Embryonic facial prominence (tissue), 1 donor: Measurements from ENCODE around the gene NEIL1.
"Not testable (repeated sequence)": the region's sequence is repeated elsewhere in the genome, so short reads cannot be mapped to it uniquely, and the experiment has no call there.

Source experiments
- DNase-seq: peaks from one replicate; pipeline ENCODE4 v3.0.0-alpha.2; 2016; ENCODE audit errors: extremely low spot score

The NEIL1 gene

DNA sequence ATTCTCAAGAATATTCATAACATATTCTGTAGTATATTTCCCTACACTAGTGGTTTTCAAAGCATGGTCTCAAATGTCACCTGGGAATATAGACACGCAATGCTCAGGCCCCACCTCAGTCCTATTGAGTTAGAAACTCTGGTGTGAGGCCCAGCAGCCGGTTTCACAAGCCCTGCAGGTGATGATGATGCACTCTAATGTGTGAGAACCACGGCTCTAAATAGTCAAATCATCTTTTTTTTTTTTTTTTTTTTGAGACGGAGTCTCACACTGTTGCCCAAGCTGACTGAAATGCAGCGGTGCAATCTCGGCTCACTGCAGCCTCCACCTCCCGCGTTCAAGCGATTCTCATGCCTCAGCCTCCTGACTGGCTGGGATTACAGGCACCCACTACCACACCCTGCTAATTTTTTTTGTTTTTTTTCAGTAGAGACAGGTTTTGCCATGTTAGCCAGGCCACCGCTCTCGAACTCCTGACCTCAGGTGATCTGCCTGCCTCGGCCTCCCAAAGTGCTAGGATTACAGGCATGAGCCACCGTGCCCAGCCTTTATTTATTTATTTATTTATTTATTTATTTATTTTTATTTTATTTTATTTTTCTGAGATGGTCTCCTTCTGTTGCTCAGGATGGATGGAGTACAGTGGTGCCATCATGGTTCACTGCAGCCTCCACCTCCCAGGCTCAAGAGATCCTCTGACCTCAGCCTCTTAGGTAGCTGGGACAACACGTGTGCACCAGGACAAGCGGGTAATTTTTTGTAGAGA, 13.0 kb upstream of the NEIL1 start:
- DNase-seq: not testable (repeated sequence)

GRCh38 chr15:75335313-75335704, 11.5 kb upstream of the NEIL1 start:
- no peak for DNase-seq

DNA sequence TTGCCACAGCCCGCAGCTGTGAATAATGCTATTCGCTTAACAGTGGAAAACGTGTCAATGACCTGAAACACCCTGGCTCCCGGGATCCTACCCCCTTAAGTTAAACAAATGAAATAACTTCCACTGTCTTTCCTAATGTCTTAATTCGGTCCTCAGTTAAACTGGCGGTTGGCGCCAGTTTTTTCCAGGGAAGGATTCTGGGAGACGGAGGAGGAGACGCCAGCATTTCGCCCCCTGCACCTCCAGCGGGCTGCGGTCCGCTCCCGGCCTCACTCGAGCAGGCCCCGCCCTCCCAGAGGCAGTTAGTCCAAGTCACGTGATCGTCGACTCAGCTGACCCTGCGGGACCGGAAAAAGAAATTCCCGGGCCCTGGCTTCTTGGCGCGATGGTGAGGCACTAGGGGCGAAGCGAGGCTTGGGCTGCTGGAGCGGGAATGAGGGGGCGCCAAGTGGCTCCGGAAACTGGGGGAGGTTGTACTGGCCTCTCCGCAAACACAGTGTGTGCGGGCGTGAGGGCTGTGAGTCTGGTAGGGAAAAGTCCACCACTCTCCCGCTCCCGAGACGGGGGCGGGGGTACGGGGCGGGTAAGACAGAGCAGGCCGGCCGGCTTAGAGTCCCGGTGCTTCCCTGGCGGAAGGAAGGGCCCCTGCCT, 11.0 kb upstream of the NEIL1 start, which contains the start of gene COMMD4:
TSS of gene COMMD4 (plus strand) at position 359 of the 651 bp plus-strand sequence. CDS start at position 386, 27 bp downstream.
- DNase-seq: peak; percentile 83

DNA sequence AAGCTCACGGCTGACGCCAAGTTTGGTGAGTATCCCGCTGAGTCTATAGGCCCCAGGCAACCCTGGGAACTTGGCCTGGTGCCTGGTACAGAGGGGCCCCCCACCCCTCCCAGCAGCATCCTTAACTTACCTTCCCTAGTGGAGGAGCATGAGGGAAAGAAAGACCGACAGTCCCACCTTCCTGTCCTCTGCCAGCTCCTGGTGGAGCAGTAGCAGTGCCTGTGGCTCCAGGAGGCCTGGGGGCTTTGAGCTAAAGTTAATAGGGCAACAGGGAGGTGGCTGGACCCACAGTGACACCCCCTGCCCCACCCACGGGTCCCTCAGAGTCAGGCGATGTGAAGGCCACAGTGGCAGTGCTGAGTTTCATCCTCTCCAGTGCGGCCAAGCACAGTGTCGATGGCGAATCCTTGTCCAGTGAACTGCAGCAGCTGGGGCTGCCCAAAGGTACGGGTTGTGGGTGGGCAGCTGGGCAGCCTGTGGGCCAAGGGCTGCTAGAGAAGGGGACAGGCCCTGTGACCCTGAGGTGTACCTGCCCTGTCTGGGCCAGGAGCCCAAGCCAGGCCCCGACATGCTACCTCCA, 8.1 kb upstream of the NEIL1 start:
- DNase-seq: no peak

- no peak for DNase-seq
Measured at GRCh38 chr15:75339531-75340240, 7.2 kb upstream of the NEIL1 start.

DNA sequence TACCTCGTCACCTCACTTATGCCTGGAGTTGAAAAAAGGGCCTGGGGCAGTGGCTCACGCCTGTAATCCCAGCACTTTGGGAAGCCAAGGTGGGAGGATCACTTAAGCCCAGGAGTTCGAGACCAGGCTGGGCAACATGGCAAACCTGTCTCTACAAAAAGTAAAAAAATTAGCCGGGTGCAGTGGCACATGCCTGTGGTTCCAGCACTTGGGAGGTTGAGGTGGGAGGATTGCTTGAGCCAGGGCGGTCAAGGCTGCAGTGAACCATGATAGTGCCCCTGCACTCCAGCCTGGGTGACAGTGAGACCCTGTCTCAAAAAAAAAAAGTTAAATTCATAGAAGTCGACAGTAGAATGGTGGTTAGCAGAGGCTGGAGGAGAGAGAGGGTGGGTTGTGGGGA, 4.6 kb upstream of the NEIL1 start:
- no peak for DNase-seq

GRCh38 chr15:75343953-75344352, 2.9 kb upstream of the NEIL1 start:
- not testable (repeated sequence) for DNase-seq

DNA sequence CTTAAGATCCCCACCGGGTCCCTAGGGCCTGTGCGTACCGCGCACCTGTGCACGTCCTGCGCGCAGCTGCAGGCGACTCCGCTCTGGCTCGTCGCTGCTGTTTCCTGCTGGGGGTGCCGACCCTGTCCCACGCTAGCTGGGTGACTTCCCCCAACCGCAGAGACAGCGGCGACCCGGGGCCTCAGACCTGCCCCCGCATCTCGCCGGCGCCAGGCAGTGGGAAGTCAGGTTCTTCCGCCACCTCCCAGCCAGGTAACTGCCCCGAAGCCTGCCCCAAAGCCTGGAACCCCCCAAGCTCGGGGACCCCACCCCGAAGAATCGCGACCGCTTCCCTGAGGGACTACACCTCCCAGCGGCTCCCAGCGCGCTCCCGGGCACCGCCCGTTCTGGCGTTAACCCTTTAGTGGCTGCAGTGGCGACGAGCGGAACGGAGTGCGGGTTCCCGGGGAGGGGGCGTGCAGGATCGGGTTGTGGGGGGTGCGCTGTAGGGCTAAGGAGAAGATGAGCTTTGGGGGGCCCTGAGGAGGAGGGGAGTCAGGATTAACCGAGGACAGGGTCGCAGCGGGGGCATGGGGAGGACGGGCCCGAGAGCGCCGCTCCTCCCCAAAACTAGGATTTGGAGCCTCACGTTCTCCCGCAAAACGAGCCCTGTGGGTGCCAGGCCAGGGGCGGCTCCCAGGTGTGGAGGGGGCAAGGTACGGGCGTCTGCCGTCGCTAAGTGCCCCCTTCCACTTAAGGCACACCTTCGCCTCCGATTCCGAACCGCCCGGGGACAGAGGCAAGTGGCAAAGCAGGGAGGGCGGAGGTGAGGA, 589 bp downstream of the NEIL1 start:
- DNase-seq: no peak

DNA sequence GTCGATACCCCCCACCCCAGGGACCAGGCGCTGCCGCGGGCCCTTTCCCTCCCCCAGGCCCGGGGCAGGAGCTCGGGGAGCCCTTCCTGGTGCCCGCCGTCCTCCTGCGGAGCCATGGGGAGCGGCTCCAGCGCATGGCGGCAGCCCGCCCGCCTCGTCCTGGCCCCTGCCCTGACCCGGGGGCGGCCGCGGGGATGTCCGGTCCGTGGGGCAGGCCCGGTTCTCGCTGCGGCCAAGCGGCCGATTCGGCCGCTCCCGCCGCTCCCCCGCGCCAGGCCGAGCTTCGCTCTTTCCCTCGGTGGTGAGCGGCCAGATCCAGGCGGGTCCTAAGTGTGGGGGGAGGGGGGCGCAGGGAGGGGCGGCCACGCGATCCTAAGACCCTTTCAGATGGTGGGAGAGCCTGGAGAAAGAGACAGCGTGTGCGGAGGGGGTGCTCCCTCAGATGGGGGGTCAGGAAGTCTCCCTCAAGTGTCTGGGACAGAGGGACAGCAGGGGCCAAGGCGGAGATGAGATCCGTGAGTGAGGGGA, 1.3 kb downstream of the NEIL1 start:
- DNase-seq: no peak

DNA sequence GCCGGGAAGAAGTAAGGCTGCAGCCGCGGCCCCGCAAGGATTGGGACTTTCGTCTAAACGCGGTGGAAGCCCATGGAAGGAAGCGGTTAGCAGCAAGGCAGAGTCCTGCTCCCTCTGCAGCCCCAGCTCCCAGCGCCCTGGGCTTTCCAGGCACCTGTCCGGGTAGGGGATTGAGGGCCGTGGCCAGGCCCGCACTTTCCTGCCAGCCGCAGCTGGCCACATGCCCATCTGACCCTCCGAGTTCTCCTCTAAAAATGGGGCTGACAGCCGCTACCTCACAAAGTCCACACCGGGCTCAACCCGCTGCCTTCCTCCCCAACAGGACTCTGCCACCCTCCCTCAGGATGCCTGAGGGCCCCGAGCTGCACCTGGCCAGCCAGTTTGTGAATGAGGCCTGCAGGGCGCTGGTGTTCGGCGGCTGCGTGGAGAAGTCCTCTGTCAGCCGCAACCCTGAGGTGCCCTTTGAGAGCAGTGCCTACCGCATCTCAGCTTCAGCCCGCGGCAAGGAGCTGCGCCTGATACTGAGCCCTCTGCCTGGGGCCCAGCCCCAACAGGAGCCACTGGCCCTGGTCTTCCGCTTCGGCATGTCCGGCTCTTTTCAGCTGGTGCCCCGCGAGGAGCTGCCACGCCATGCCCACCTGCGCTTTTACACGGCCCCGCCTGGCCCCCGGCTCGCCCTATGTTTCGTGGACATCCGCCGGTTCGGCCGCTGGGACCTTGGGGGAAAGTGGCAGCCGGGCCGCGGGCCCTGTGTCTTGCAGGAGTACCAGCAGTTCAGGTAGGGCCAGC, 1.9 kb downstream of the NEIL1 start:
- DNase-seq: no peak

DNA sequence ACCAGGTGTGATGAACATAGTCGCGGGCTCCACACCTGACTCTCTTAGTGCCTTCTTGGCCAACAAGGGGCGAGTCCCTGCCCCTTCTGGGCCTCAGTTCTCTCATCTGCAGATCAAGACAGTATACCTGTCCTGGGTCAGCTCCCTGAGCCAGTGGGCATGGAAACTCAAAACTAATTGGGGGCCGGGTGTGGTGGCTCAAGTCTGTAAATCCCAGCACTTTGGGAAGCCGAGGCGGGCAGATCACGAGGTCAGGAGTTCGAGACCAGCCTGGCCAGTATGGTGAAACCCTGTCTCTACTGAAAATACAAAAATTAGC, 2.5 kb downstream of the NEIL1 start:
- not testable (repeated sequence) for DNase-seq

DNA sequence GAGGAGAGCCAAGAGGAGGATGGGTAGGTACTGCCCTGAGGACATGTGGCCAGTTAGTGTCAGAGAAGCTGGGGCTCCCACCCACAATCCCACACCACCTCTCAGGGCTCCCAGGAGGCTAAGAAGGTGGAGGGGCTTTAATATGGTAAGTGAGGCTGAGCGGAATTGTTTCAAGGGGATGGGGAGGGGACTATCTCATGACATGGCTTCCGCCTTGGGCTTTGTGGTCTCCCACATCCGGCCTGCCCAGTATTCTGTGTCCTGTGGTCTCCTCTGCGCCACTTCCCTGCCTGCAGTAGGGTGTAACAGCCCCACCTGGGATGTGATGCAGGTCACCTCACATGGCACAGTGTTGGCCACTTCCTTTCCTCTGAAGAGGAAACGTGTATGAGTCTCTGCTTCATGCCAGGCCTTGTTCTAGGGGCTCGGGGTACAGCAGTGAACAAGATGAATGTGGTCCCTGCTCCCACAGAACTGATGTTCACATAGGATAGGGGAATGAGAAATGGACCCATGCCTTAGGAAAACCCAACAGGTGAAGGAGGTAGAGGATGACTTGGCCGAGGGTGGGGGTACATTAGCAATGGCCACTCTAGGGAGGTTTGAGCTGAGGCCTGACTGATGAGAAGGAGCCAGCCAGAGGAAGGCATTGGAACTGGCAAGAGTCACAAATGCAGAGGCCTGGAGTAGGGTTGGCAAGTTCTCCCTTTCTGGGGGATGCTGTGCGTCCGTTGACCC, 3.2 kb downstream of the NEIL1 start:
- DNase-seq: no peak

DNA sequence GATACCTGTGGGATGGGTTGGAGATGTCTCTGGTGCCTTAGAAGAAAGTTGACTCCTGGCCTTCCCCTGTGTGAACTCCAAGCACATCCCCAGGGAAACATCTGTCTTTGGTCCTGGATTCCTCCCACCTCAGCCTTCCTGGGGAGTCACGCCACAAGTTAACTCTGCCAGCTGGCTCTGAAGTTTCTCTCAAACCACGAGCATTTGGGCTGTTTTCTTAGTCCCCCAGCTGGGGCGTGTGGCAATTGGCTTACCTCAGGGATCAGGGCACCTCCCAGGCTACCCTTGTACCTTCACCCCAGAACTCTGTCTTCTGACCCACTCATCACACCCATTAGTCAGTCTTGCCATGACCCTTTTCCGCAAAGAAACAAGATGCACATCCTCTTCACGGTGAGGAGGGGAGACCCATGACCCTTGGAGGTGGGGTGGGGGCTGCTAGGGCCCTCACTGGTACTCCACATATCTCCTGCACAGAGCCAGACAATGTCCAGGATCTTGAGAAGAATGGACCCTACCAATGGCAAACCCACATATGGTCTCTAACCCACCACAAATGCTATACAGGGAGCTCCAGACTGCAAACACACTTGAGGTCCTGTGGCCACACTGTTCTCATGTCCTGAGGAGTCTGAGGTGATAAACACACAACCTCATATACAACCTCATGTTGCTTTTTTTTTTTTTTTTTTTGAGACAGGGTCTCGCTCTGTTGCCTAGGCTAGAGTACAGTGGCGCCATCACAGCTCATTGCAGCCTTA, 3.9 kb downstream of the NEIL1 start:
- no peak for DNase-seq

- no peak for DNase-seq
Measured at GRCh38 chr15:75352186-75353080, 5.6 kb downstream of the NEIL1 start.

- no peak for DNase-seq
Measured at GRCh38 chr15:75353604-75354003, 6.8 kb downstream of the NEIL1 start.

DNA sequence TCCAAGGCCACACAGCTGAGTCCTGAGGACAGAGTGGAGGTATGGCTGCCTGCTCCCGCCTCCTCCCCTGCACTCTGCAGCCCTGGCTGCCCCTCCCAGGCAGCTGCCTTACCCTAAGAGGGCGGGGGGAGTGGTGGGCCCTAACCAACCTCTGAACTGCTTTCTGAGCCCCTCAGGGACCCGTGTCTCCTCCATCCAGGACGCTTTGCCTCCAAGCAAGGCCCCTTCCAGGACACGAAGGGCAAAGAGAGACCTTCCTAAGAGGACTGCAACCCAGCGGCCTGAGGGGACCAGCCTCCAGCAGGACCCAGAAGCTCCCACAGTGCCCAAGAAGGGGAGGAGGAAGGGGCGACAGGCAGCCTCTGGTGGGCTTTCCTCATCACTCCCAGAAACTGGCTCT, 7.6 kb downstream of the NEIL1 start:
- DNase-seq: no peak

GRCh38 chr15:75355369-75355768, 8.5 kb downstream of the NEIL1 start:
- no peak for DNase-seq

GRCh38 chr15:75356006-75356405, 9.2 kb downstream of the NEIL1 start:
- DNase-seq: no peak
